Panc1 (cell line): ENCODE data around the gene CCDC40. TPM values are rescaled to one million over a fixed set of nuclear protein-coding genes. Genes with fewer than 3 reads are reported as not detected.

Experiments used
- ATAC-seq: fragments of 200-7000 bp; cut with Tn5 transposase; 2 replicates; pipeline ENCODE4 v1.9.1; 2020; ENCODE audit warnings: mild to moderate bottlenecking, moderate library complexity
- BruUV-seq: library from RNA; stranded (reverse); fragments of 400-500 nt; replicated peaks from 2 replicates; lab custom pipeline; 2021; lab: Mats Ljungman, UMichigan
- CTCF ChIA-PET: fragments of 300-600 bp; sonication (Branson Sonifier 250); formaldehyde crosslinking; loops from one replicate; lab custom pipeline; 2022; ENCODE audit warnings: antibody characterized with exemption; lab: Charles Lee
- POLR2A ChIA-PET: fragments of 300-600 bp; sonication (Branson Sonifier 250); formaldehyde crosslinking; loops from one replicate; lab custom pipeline; 2022; ENCODE audit warnings: antibody characterized with exemption; lab: Charles Lee
- DNase-seq: peaks from one replicate; pipeline ENCODE4 v3.0.0-alpha.2; 2010; ENCODE audit warnings: low read depth, low spot score
- H3K27ac ChIP-seq: 2 replicates; pipeline ENCODE4 v1.5.1; 2011; ENCODE audit warnings: mild to moderate bottlenecking, low read length, inconsistent platforms
- H3K27me3 ChIP-seq: fragments of 200-500 bp; sonication (Bioruptor generic); 2 replicates; pipeline ENCODE4 v1.6.0; 2014; ENCODE audit warnings: low read length, inconsistent platforms; ENCODE audit not compliant: control insufficient read depth, insufficient read depth
- H3K36me3 ChIP-seq: fragments of 200-500 bp; sonication (Bioruptor generic); 2 replicates; pipeline ENCODE4 v1.5.1; 2014; ENCODE audit warnings: inconsistent platforms, mild to moderate bottlenecking, low read length, moderate library complexity; ENCODE audit not compliant: control insufficient read depth, insufficient read depth
- H3K4me1 ChIP-seq: 2 replicates; pipeline ENCODE4 v1.5.1; 2011; ENCODE audit warnings: inconsistent platforms, mild to moderate bottlenecking, low read length, moderate library complexity; ENCODE audit not compliant: control insufficient read depth, insufficient read depth
- H3K4me3 ChIP-seq, 2 experiments: 2 replicates each; pipeline ENCODE4 v1.5.1; 2011 to 2012; ENCODE audit warnings: low read depth in 2 of 2, low read length in 2 of 2, mild to moderate bottlenecking in 2 of 2, inconsistent platforms in 1 of 2, moderate library complexity in 1 of 2
- H3K9me3 ChIP-seq: fragments of 200-500 bp; sonication (Bioruptor generic); 2 replicates; pipeline ENCODE4 v1.5.1; 2014; ENCODE audit warnings: low read depth, mild to moderate bottlenecking, inconsistent platforms, low read length, moderate library complexity; ENCODE audit not compliant: control insufficient read depth, insufficient read depth
- POLR2AphosphoS5 ChIP-seq: IDR thresholded peaks from 2 replicates; pipeline ENCODE4 v1.6.1; 2012; ENCODE audit warnings: mild to moderate bottlenecking, low read depth, low read length, moderate library complexity
- REST ChIP-seq, 2 experiments: IDR thresholded peaks; 2 replicates each; pipeline ENCODE4 v1.6.1; 2011 to 2012; ENCODE audit warnings: low read depth in 2 of 2, control low read depth in 1 of 2, low read length in 1 of 2, mild to moderate bottlenecking in 1 of 2, moderate library complexity in 1 of 2; ENCODE audit not compliant: insufficient read depth in 1 of 2
- SIN3A ChIP-seq: IDR thresholded peaks from 2 replicates; pipeline ENCODE4 v1.6.1; 2012; ENCODE audit warnings: low read depth, mild to moderate bottlenecking, low read length, moderate library complexity, borderline replicate concordance; ENCODE audit not compliant: insufficient read depth
- in situ Hi-C: cut with HindIII; loops from 2 replicates; pipeline ENCODE4 v1.10.0; 2016; ENCODE audit warnings: low sequenced_read_pairs, low pct_unique_long_range_greater_than_20kb
- intact Hi-C: fragments of 100-400 bp; cut with micrococcal nuclease; formaldehyde crosslinking; loops from one replicate; pipeline ENCODE4 v1.10.0; 2022; ENCODE audit not compliant: unreplicated experiment
- microRNA-seq: library from miRNA; unstranded; fragments of <30 nt; microRNA quantifications from one replicate; pipeline ENCODE4 v1.1.0, GENCODE V29; 2020; ENCODE audit not compliant: unreplicated experiment
- total RNA-seq: library from RNA; stranded (reverse); gene quantifications from one replicate; pipeline ENCODE4 v1.2.1, GENCODE V29; 2021; ENCODE audit not compliant: unreplicated experiment
- TF ChIP-seq, protein P1 (sequence below): fragments of 450-650 bp; IDR thresholded peaks from 2 replicates; pipeline ENCODE4 v1.5.1; 2017; ENCODE audit warnings: mild to moderate bottlenecking

Gene CCDC40
- total RNA-seq, 1 experiment from 2014 or later = 18.0 TPM

- H3K27ac ChIP-seq = peak within 1 kb of the TSS; percentile 86
- CTCF ChIA-PET = no interaction called here
- in situ Hi-C loops = no loop called here
- peak within 1 kb of the TSS; percentile 58 to 98 for H3K4me3 ChIP-seq
- ATAC-seq = peak; percentile 95
- TSS peak; percentile 95 for BruUV-seq
- no peaks in the 10 kb centered on the region for H3K27me3 ChIP-seq
- POLR2A ChIA-PET = no interaction called here
- intact Hi-C loops = no loop called here
- no peaks in the 10 kb centered on the region for H3K9me3 ChIP-seq
- TF ChIP-seq, protein P1, sequence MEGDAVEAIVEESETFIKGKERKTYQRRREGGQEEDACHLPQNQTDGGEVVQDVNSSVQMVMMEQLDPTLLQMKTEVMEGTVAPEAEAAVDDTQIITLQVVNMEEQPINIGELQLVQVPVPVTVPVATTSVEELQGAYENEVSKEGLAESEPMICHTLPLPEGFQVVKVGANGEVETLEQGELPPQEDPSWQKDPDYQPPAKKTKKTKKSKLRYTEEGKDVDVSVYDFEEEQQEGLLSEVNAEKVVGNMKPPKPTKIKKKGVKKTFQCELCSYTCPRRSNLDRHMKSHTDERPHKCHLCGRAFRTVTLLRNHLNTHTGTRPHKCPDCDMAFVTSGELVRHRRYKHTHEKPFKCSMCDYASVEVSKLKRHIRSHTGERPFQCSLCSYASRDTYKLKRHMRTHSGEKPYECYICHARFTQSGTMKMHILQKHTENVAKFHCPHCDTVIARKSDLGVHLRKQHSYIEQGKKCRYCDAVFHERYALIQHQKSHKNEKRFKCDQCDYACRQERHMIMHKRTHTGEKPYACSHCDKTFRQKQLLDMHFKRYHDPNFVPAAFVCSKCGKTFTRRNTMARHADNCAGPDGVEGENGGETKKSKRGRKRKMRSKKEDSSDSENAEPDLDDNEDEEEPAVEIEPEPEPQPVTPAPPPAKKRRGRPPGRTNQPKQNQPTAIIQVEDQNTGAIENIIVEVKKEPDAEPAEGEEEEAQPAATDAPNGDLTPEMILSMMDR = no peak
- TF ChIP-seq SIN3A = peak; percentile 65; the same call in 1 of the 2 replicates
- TF ChIP-seq POLR2AphosphoS5 = peak; percentile 80
- TF ChIP-seq REST (IDR thresholded peaks at IDR 0.05; ENCODE audit: insufficient read depth in 1 of 2, low read depth in 2 of 2, low read length in 1 of 2) = no peak
- peaks cover 19% of the 10 kb centered on the region for H3K36me3 ChIP-seq
- peaks cover 12% of the 10 kb centered on the region for H3K4me1 ChIP-seq
- DNase-seq = peak; percentile 93
Measured at GRCh38 chr17:80147035-80147822, 110.8 kb downstream of the CCDC40 start, which contains the start of gene EIF4A3. TSS of gene EIF4A3 (minus strand) at chr17:80147128. CDS start at chr17:80146961, 167 bp downstream.

Small RNAs within 50 kb of the gene (microRNA-seq; reads per million reads assigned to microRNA genes)
- gene MIR1268B = not detected

Other genes starting within 250 kb of the CCDC40 start
- 15.3 TPM for gene CBX8, start 239.6 kb upstream of the CCDC40 start, total RNA-seq
- 48.6 TPM for gene CBX4, start 197.2 kb upstream of the CCDC40 start, total RNA-seq
- gene TBC1D16, start 770 bp upstream of the CCDC40 start, total RNA-seq = 41.6 TPM
- 36.1 TPM for gene GAA, start 64.9 kb downstream of the CCDC40 start, total RNA-seq
- 169 TPM for gene EIF4A3, start 110.5 kb downstream of the CCDC40 start, total RNA-seq
- gene CARD14, start 133.4 kb downstream of the CCDC40 start, total RNA-seq = not detected
- gene SGSH, start 183.7 kb downstream of the CCDC40 start, total RNA-seq = 70.2 TPM
- gene SLC26A11, start 183.8 kb downstream of the CCDC40 start, total RNA-seq = 30.9 TPM
- gene RNF213, start 224.2 kb downstream of the CCDC40 start, total RNA-seq = 230 TPM